Astrocyte (in vitro differentiated cells and primary cell): Measurements from ENCODE around the gene ANOS1. TPM values are rescaled to one million over a fixed set of nuclear protein-coding genes. Genes with fewer than 3 reads are reported as not detected.

ENCODE experiments used
- DNase-seq: peaks from one replicate; pipeline ENCODE4 v3.0.0-alpha.2; 2010; ENCODE audit warnings: low read depth
- FAIRE-seq: peaks from 2 replicates; lab custom pipeline; 2011; peaks lifted over from hg19 to GRCh38; lab: Jason Lieb, UNC
- H2AFZ ChIP-seq: 2 replicates; pipeline ENCODE4 v1.6.0; 2012; ENCODE audit warnings: low read depth, low read length, inconsistent platforms
- H3K27ac ChIP-seq: 2 replicates; pipeline ENCODE4 v1.5.1; 2011; ENCODE audit warnings: low read depth, low read length, inconsistent platforms
- H3K27me3 ChIP-seq: 2 replicates; pipeline ENCODE4 v1.6.0; 2011; ENCODE audit warnings: low read length, inconsistent platforms; ENCODE audit not compliant: insufficient read depth
- H3K36me3 ChIP-seq: 2 replicates; pipeline ENCODE4 v1.5.1; 2011; ENCODE audit warnings: low read length, inconsistent platforms; ENCODE audit not compliant: insufficient read depth
- H3K4me1 ChIP-seq: 2 replicates; pipeline ENCODE4 v1.5.1; 2011; ENCODE audit warnings: low read length, inconsistent platforms; ENCODE audit not compliant: insufficient read depth
- H3K4me2 ChIP-seq: 2 replicates; pipeline ENCODE4 v1.6.0; 2012; ENCODE audit warnings: low read length, inconsistent platforms
- H3K4me3 ChIP-seq: 2 replicates; pipeline ENCODE4 v1.5.1; 2011; ENCODE audit warnings: low read depth, mild to moderate bottlenecking, low read length, inconsistent platforms; ENCODE audit not compliant: insufficient read depth
- H3K79me2 ChIP-seq: 2 replicates; pipeline ENCODE4 v1.6.0; 2012; ENCODE audit warnings: mild to moderate bottlenecking, low read length, inconsistent platforms; ENCODE audit not compliant: insufficient read depth
- H3K9ac ChIP-seq: 2 replicates; pipeline ENCODE4 v1.6.0; 2012; ENCODE audit warnings: mild to moderate bottlenecking, low read length, inconsistent platforms
- H3K9me3 ChIP-seq: 2 replicates; pipeline ENCODE4 v1.5.1; 2012; ENCODE audit warnings: low read depth, mild to moderate bottlenecking, low read length, inconsistent platforms; ENCODE audit not compliant: insufficient read depth
- H4K20me1 ChIP-seq: 2 replicates; pipeline ENCODE4 v1.6.0; 2012; ENCODE audit warnings: low read length, inconsistent platforms; ENCODE audit not compliant: insufficient read depth
- H3K27ac Mint-ChIP-seq: one replicate; pipeline ENCODE4 v1.8.0; 2021; ENCODE audit warnings: mild to moderate bottlenecking, mixed read lengths; ENCODE audit not compliant: unreplicated experiment
- H3K27me3 Mint-ChIP-seq: one replicate; pipeline ENCODE4 v1.8.0; 2021; ENCODE audit warnings: low read depth, mixed read lengths; ENCODE audit not compliant: unreplicated experiment
- H3K36me3 Mint-ChIP-seq: one replicate; pipeline ENCODE4 v1.8.0; 2021; ENCODE audit warnings: low read depth, mixed read lengths; ENCODE audit not compliant: unreplicated experiment
- H3K4me1 Mint-ChIP-seq: one replicate; pipeline ENCODE4 v1.8.0; 2021; ENCODE audit warnings: low read depth, mixed read lengths; ENCODE audit not compliant: unreplicated experiment
- H3K4me3 Mint-ChIP-seq: one replicate; pipeline ENCODE4 v1.8.0; 2021; ENCODE audit warnings: mild to moderate bottlenecking, moderate library complexity, mixed read lengths; ENCODE audit not compliant: unreplicated experiment
- H3K9me3 Mint-ChIP-seq: one replicate; pipeline ENCODE4 v1.8.0; 2021; ENCODE audit warnings: mild to moderate bottlenecking, mixed read lengths; ENCODE audit not compliant: unreplicated experiment
- EZH2 ChIP-seq: IDR thresholded peaks from 2 replicates; pipeline ENCODE4 v1.6.1; 2012; ENCODE audit warnings: mild to moderate bottlenecking, low read length, inconsistent platforms; ENCODE audit not compliant: insufficient read depth
- total RNA-seq: library from RNA; stranded (reverse); gene quantifications from 2 replicates; pipeline ENCODE4 v1.2.1, GENCODE V29; 2021
- TF ChIP-seq, protein P1 (sequence below): IDR thresholded peaks from 2 replicates; pipeline ENCODE4 v1.5.1; 2011; ENCODE audit warnings: low read depth, mild to moderate bottlenecking, inconsistent platforms, low read length, moderate library complexity; ENCODE audit not compliant: insufficient read depth

ANOS1 gene
- total RNA-seq, 1 donor from 2014 or later, result 10.0 TPM

GRCh38 chrX:8649969-8650368 is 82.0 kb downstream of the ANOS1 start:
- H4K20me1 ChIP-seq, result no peaks in the 10 kb centered on the region
- H3K9me3 ChIP-seq, result no peaks in the 10 kb centered on the region
- no peak overlapping the region for H3K9ac ChIP-seq
- H3K27me3 ChIP-seq, result no peaks in the 10 kb centered on the region
- H3K4me3 ChIP-seq, result no peak overlapping the region
- no peak overlapping the region for H3K4me2 ChIP-seq
- FAIRE-seq (no peak), DNase-seq (no peak)
- H3K36me3 ChIP-seq, result no peaks in the 10 kb centered on the region
- no peaks in the 10 kb centered on the region for H3K4me1 ChIP-seq
- H3K4me1 Mint-ChIP-seq, result no peaks in the 10 kb centered on the region
- TF ChIP-seq EZH2, result no peak
- TF ChIP-seq, protein P1, sequence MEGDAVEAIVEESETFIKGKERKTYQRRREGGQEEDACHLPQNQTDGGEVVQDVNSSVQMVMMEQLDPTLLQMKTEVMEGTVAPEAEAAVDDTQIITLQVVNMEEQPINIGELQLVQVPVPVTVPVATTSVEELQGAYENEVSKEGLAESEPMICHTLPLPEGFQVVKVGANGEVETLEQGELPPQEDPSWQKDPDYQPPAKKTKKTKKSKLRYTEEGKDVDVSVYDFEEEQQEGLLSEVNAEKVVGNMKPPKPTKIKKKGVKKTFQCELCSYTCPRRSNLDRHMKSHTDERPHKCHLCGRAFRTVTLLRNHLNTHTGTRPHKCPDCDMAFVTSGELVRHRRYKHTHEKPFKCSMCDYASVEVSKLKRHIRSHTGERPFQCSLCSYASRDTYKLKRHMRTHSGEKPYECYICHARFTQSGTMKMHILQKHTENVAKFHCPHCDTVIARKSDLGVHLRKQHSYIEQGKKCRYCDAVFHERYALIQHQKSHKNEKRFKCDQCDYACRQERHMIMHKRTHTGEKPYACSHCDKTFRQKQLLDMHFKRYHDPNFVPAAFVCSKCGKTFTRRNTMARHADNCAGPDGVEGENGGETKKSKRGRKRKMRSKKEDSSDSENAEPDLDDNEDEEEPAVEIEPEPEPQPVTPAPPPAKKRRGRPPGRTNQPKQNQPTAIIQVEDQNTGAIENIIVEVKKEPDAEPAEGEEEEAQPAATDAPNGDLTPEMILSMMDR, result no peak
- no peaks in the 10 kb centered on the region for H3K79me2 ChIP-seq
- no peak overlapping the region for H2AFZ ChIP-seq
- no peak overlapping the region for H3K4me3 Mint-ChIP-seq
- no peak overlapping the region for H3K27ac ChIP-seq
- H3K27ac Mint-ChIP-seq, result no peak overlapping the region
- no peaks in the 10 kb centered on the region for H3K27me3 Mint-ChIP-seq
- no peaks in the 10 kb centered on the region for H3K9me3 Mint-ChIP-seq
- no peaks in the 10 kb centered on the region for H3K36me3 Mint-ChIP-seq

- no peaks in the 10 kb centered on the region for H3K9me3 Mint-ChIP-seq
- no peak overlapping the region for H3K27ac Mint-ChIP-seq
- Histone ChIP-seq H3K4me3 (no peak overlapping the region), H4K20me1 (no peaks in the 10 kb centered on the region), H3K9me3 (no peaks in the 10 kb centered on the region), H3K79me2 (no peaks in the 10 kb centered on the region), H2AFZ (no peak overlapping the region), H3K36me3 (no peaks in the 10 kb centered on the region), H3K27me3 (no peaks in the 10 kb centered on the region), H3K9ac (no peak overlapping the region), H3K4me1 (no peaks in the 10 kb centered on the region), H3K27ac (no peak overlapping the region), H3K4me2 (no peak overlapping the region)
- H3K36me3 Mint-ChIP-seq, result no peaks in the 10 kb centered on the region
- no peaks in the 10 kb centered on the region for H3K4me1 Mint-ChIP-seq
- no peak for FAIRE-seq
- TF ChIP-seq EZH2, result no peak
- TF ChIP-seq, protein P1, result no peak
- DNase-seq, result peak; percentile 14
- no peaks in the 10 kb centered on the region for H3K27me3 Mint-ChIP-seq
- no peak overlapping the region for H3K4me3 Mint-ChIP-seq
Observed at GRCh38 chrX:8647176-8647575, 84.8 kb downstream of the ANOS1 start.

- no peak overlapping the region for H3K4me3 Mint-ChIP-seq
- Histone ChIP-seq H2AFZ (no peak overlapping the region), H4K20me1 (no peaks in the 10 kb centered on the region), H3K79me2 (no peaks in the 10 kb centered on the region), H3K4me3 (no peak overlapping the region), H3K4me2 (no peak overlapping the region), H3K4me1 (no peaks in the 10 kb centered on the region), H3K27me3 (no peaks in the 10 kb centered on the region), H3K9me3 (no peaks in the 10 kb centered on the region), H3K9ac (no peak overlapping the region), H3K36me3 (no peaks in the 10 kb centered on the region), H3K27ac (no peak overlapping the region)
- no peak for TF ChIP-seq EZH2
- TF ChIP-seq, protein P1, result no peak
- H3K36me3 Mint-ChIP-seq, result no peaks in the 10 kb centered on the region
- DNase-seq (no peak), FAIRE-seq (peak; percentile 45)
- no peaks in the 10 kb centered on the region for H3K9me3 Mint-ChIP-seq
- no peaks in the 10 kb centered on the region for H3K27me3 Mint-ChIP-seq
- no peak overlapping the region for H3K27ac Mint-ChIP-seq
- peaks cover 2% of the 10 kb centered on the region for H3K4me1 Mint-ChIP-seq
Observed at GRCh38 chrX:8639949-8640475, 91.9 kb downstream of the ANOS1 start.
